Fibroblast of villous mesenchyme (primary cell): ENCODE measurements around the gene CTNNBIP1. TPM values are rescaled to one million over a fixed set of nuclear protein-coding genes. Genes with fewer than 3 reads are reported as not detected.

Experiments
- DNase-seq: peaks from one replicate; pipeline ENCODE4 v3.0.0-alpha.2; 2010; ENCODE audit warnings: low read depth
- H3K4me3 ChIP-seq: 2 replicates; pipeline ENCODE4 v1.5.1; 2011; ENCODE audit warnings: low read depth, mild to moderate bottlenecking, low read length
- CTCF ChIP-seq: IDR thresholded peaks from 2 replicates; pipeline ENCODE4 v1.5.1; 2012; ENCODE audit warnings: low read depth, mild to moderate bottlenecking, low read length; ENCODE audit not compliant: insufficient read depth
- total RNA-seq: library from RNA; depleted of rRNA; stranded (reverse); fragments of >200 nt; gene quantifications from 2 replicates; pipeline ENCODE4 v1.2.3, GENCODE V29; 2012

CTNNBIP1 gene
- total RNA-seq, 1 donor: 13.4 TPM

GRCh38 chr1:9844756-9845155 lies 65.3 kb downstream of the CTNNBIP1 start:
- H3K4me3 ChIP-seq: no peak overlapping the region
- TF ChIP-seq CTCF: no peak
- no peak for DNase-seq

GRCh38 chr1:9844106-9844505 lies 66.0 kb downstream of the CTNNBIP1 start:
- DNase-seq: no peak
- TF ChIP-seq CTCF: no peak
- H3K4me3 ChIP-seq: no peak overlapping the region

GRCh38 chr1:9843576-9843945 lies 66.5 kb downstream of the CTNNBIP1 start:
- no peak for DNase-seq
- TF ChIP-seq CTCF: no peak
- no peak overlapping the region for H3K4me3 ChIP-seq

- H3K4me3 ChIP-seq: no peak overlapping the region
- DNase-seq: no peak
- TF ChIP-seq CTCF: no peak
Observed at GRCh38 chr1:9842781-9843575, 67.1 kb downstream of the CTNNBIP1 start.

GRCh38 chr1:9842073-9842711 lies 67.9 kb downstream of the CTNNBIP1 start:
- no peak overlapping the region for H3K4me3 ChIP-seq
- no peak for TF ChIP-seq CTCF
- no peak for DNase-seq

GRCh38 chr1:9841460-9841859 lies 68.6 kb downstream of the CTNNBIP1 start:
- no peak for DNase-seq
- no peak overlapping the region for H3K4me3 ChIP-seq
- TF ChIP-seq CTCF: no peak
